ENCODE measurements around the gene MYBPC1. TPM values are rescaled to one million over a fixed set of nuclear protein-coding genes. Genes with fewer than 3 reads are reported as not detected.

Gene MYBPC1
- total and polyA plus RNA-seq, 2 donors (not counting 1 experiment from before 2014, with no cell fraction given) = not detected

GRCh38 chr12:101690544-101691098 is 95.8 kb downstream of the MYBPC1 start:
- no peak overlapping the region for H3K4me2 ChIP-seq (replicated peaks; ENCODE audit: low read depth, low read length, poor library complexity, severe bottlenecking)
- intact Hi-C loops (cut with micrococcal nuclease) = no loop called here
- H3K9me3 ChIP-seq (ENCODE audit: control extremely low read depth in 1 of 3, control insufficient read depth in 2 of 3, insufficient read depth in 1 of 3, low read length in 2 of 3) = no peaks in the 10 kb centered on the region
- H3K4me3 Mint-ChIP-seq = no peak overlapping the region
- no peaks in the 10 kb centered on the region for H3K27me3 ChIP-seq (replicated peaks in 1 of 4; ENCODE audit: control extremely low read depth in 1 of 4, control insufficient read depth in 3 of 4, insufficient read depth in 4 of 4, low read length in 3 of 4)
- POLR2A ChIA-PET = interaction anchor here (0.6 kb wide), 1 partner anchor 309 kb away, joined by 3 read pairs; no protein-coding TSS in a partner anchor
- no peak for ATAC-seq (ENCODE audit: low read depth)
- no peak overlapping the region for H2AFZ ChIP-seq (ENCODE audit: insufficient read depth, low read depth, low read length, poor library complexity, severe bottlenecking)
- peaks cover 4% of the 10 kb centered on the region for H3K27me3 Mint-ChIP-seq
- H3K36me3 ChIP-seq (replicated peaks in 1 of 2; ENCODE audit: control extremely low read depth in 1 of 2, control insufficient read depth in 1 of 2, extremely low read depth in 1 of 2, insufficient read depth in 2 of 2, low read length in 1 of 2) = no peaks in the 10 kb centered on the region
- CTCF ChIA-PET = no interaction called here
- no peak for DNase-seq
- no peak for TF ChIP-seq EZH2 (IDR thresholded peaks at IDR 0.05; ENCODE audit: borderline replicate concordance, insufficient read depth, low read depth, low read length, poor library complexity, severe bottlenecking)
- TF ChIP-seq, protein P1, sequence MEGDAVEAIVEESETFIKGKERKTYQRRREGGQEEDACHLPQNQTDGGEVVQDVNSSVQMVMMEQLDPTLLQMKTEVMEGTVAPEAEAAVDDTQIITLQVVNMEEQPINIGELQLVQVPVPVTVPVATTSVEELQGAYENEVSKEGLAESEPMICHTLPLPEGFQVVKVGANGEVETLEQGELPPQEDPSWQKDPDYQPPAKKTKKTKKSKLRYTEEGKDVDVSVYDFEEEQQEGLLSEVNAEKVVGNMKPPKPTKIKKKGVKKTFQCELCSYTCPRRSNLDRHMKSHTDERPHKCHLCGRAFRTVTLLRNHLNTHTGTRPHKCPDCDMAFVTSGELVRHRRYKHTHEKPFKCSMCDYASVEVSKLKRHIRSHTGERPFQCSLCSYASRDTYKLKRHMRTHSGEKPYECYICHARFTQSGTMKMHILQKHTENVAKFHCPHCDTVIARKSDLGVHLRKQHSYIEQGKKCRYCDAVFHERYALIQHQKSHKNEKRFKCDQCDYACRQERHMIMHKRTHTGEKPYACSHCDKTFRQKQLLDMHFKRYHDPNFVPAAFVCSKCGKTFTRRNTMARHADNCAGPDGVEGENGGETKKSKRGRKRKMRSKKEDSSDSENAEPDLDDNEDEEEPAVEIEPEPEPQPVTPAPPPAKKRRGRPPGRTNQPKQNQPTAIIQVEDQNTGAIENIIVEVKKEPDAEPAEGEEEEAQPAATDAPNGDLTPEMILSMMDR (IDR thresholded peaks at IDR 0.05) = no peak
- no peak overlapping the region for H3K27ac ChIP-seq (ENCODE audit: low read length in 2 of 2)
- no peaks in the 10 kb centered on the region for H3K9me3 Mint-ChIP-seq (ENCODE audit: insufficient read depth)
- no peak overlapping the region for H3K4me3 ChIP-seq (ENCODE audit: control extremely low read depth in 1 of 5, extremely low read depth in 1 of 5, insufficient read depth in 1 of 5, low read depth in 2 of 5, low read length in 4 of 5)
- peaks cover 0 to 4% of the 10 kb centered on the region in 2 donors for H3K4me1 ChIP-seq (ENCODE audit: control insufficient read depth in 2 of 2, insufficient read depth in 2 of 2, low read length in 2 of 2)
- no peaks in the 10 kb centered on the region for H4K20me1 ChIP-seq (ENCODE audit: control insufficient read depth, insufficient read depth, low read length, poor library complexity, severe bottlenecking)
- peaks cover 11% of the 10 kb centered on the region for H3K4me1 Mint-ChIP-seq
- H3K27ac Mint-ChIP-seq = no peak overlapping the region
- WGBS (ENCODE audit: insufficient coverage) = no CpG with 5 or more reads among the region's 3 CpGs
- H3K79me2 ChIP-seq (ENCODE audit: control insufficient read depth, insufficient read depth, low read length) = peaks cover 19% of the 10 kb centered on the region
- H3K9ac ChIP-seq (ENCODE audit: low read length) = no peak overlapping the region

GRCh38 chr12:101691503-101692096 is 96.8 kb downstream of the MYBPC1 start:
- TF ChIP-seq, protein P1 (IDR thresholded peaks at IDR 0.05) = no peak
- TF ChIP-seq EZH2 (IDR thresholded peaks at IDR 0.05; ENCODE audit: borderline replicate concordance, insufficient read depth, low read depth, low read length, poor library complexity, severe bottlenecking) = no peak
- Mint-ChIP-seq H3K4me1 (peaks cover 21% of the 10 kb centered on the region), H3K9me3 (ENCODE audit: insufficient read depth) (no peaks in the 10 kb centered on the region), H3K27me3 (no peaks in the 10 kb centered on the region), H3K27ac (peak overlapping the region; percentile 2), H3K4me3 (no peak overlapping the region)
- H3K9ac ChIP-seq (ENCODE audit: low read length) = no peak overlapping the region
- CTCF ChIA-PET = no interaction called here
- H3K4me3 ChIP-seq (ENCODE audit: control extremely low read depth in 1 of 5, extremely low read depth in 1 of 5, insufficient read depth in 1 of 5, low read depth in 2 of 5, low read length in 4 of 5) = no peak overlapping the region
- H3K27me3 ChIP-seq (replicated peaks in 1 of 4; ENCODE audit: control extremely low read depth in 1 of 4, control insufficient read depth in 3 of 4, insufficient read depth in 4 of 4, low read length in 3 of 4) = no peaks in the 10 kb centered on the region
- DNase-seq = no peak
- POLR2A ChIA-PET = no interaction called here
- no peaks in the 10 kb centered on the region for H4K20me1 ChIP-seq (ENCODE audit: control insufficient read depth, insufficient read depth, low read length, poor library complexity, severe bottlenecking)
- no peaks in the 10 kb centered on the region for H3K36me3 ChIP-seq (replicated peaks in 1 of 2; ENCODE audit: control extremely low read depth in 1 of 2, control insufficient read depth in 1 of 2, extremely low read depth in 1 of 2, insufficient read depth in 2 of 2, low read length in 1 of 2)
- peaks cover 10% of the 10 kb centered on the region in 2 donors for H3K4me1 ChIP-seq (ENCODE audit: control insufficient read depth in 2 of 2, insufficient read depth in 2 of 2, low read length in 2 of 2)
- H3K4me2 ChIP-seq (replicated peaks; ENCODE audit: low read depth, low read length, poor library complexity, severe bottlenecking) = no peak overlapping the region
- H3K27ac ChIP-seq (ENCODE audit: low read length in 2 of 2) = no peak overlapping the region
- intact Hi-C loops (cut with micrococcal nuclease) = no loop called here
- H3K9me3 ChIP-seq (ENCODE audit: control extremely low read depth in 1 of 3, control insufficient read depth in 2 of 3, insufficient read depth in 1 of 3, low read length in 2 of 3) = no peaks in the 10 kb centered on the region
- peak overlapping the region; percentile 9 for H2AFZ ChIP-seq (ENCODE audit: insufficient read depth, low read depth, low read length, poor library complexity, severe bottlenecking)
- 91% methylated on average over 1 of the region's 1 CpG for WGBS (ENCODE audit: insufficient coverage)
- peaks cover 28% of the 10 kb centered on the region for H3K79me2 ChIP-seq (ENCODE audit: control insufficient read depth, insufficient read depth, low read length)
- ATAC-seq (ENCODE audit: low read depth) = no peak
